Measurements from ENCODE around the gene RANBP3L. TPM values are rescaled to one million over a fixed set of nuclear protein-coding genes. Genes with fewer than 3 reads are reported as not detected.
"Not testable (repeated sequence)": the region's sequence is repeated elsewhere in the genome, so short reads cannot be mapped to it uniquely, and the experiment has no call there.

Gene RANBP3L
- total RNA-seq (2022) (0.20 TPM in 1 of 2 replicates, not detected in the other), Bru-seq, nascent RNA (percentile 10 among the genes with signal in this experiment), BruChase-seq, experiment 1, labeled RNA remaining after a 2-hour chase (percentile 13 among the genes with signal in this experiment), BruChase-seq, experiment 2, labeled RNA remaining after a 6-hour chase (percentile 19 among the genes with signal in this experiment)
- long read RNA-seq, result 0 reads

GRCh38 chr5:36301858-36302603, at the start of gene RANBP3L:
RANBP3L (minus strand) TSS chr5:36301902; CDS start chr5:36301416, 486 bp downstream.
- intact Hi-C loops (cut with micrococcal nuclease; ENCODE audit: unreplicated experiment), result no loop called here
- Histone ChIP-seq H3K27me3 (replicated peaks; ENCODE audit: control insufficient read depth, insufficient read depth, low read length) (no peaks in the 10 kb centered on the region), H3K4me1 (peaks cover 11% of the 10 kb centered on the region; the same call in 1 of the 2 replicates), H3K9me3 (no peaks in the 10 kb centered on the region), H3K4me3 (ENCODE audit: low read depth, low read length) (no peak within 1 kb of the TSS), H3K36me3 (ENCODE audit: control insufficient read depth, insufficient read depth, low read length) (no peaks in the 10 kb centered on the region)
- ChIA-PET POLR2A (interaction anchor here (0.5 kb wide), 2 partner anchors 34 to 59 kb away, joined by 4 to 5 read pairs; no protein-coding TSS in a partner anchor), CTCF (interaction anchor here (2.0 kb wide), 1 partner anchor 223 kb away, joined by 8 read pairs; no protein-coding TSS in a partner anchor)
- Mint-ChIP-seq H3K27me3 (ENCODE audit: insufficient read depth, unreplicated experiment) (no peaks in the 10 kb centered on the region), H3K9me3 (ENCODE audit: unreplicated experiment) (no peaks in the 10 kb centered on the region), H3K27ac (ENCODE audit: unreplicated experiment) (no peak within 1 kb of the TSS), H3K4me1 (ENCODE audit: low read depth, unreplicated experiment) (peaks cover 7% of the 10 kb centered on the region), H3K4me3 (ENCODE audit: unreplicated experiment) (peak within 1 kb of the TSS; percentile 48), H3K36me3 (ENCODE audit: insufficient read depth, unreplicated experiment) (no peaks in the 10 kb centered on the region)
- TF ChIP-seq CTCF (IDR thresholded peaks at IDR 0.05; ENCODE audit: insufficient read depth in 1 of 2, low read depth in 1 of 2, low read length in 1 of 2, severe bottlenecking in 1 of 2, unreplicated experiment in 1 of 2), result no peak
- BruUV-seq (replicated peaks), result no TSS peak
- peak in 1 of 2 experiments; percentile 17 for DNase-seq

GRCh38 chr5:36346896-36347690, 45.4 kb upstream of the RANBP3L start:
- H3K27me3 ChIP-seq (replicated peaks; ENCODE audit: control insufficient read depth, insufficient read depth, low read length), result no peaks in the 10 kb centered on the region
- no peaks in the 10 kb centered on the region for H3K27me3 Mint-ChIP-seq (ENCODE audit: insufficient read depth, unreplicated experiment)
- H3K4me1 ChIP-seq, result no peaks in the 10 kb centered on the region
- no TSS peak for BruUV-seq (replicated peaks)
- peaks cover 12% of the 10 kb centered on the region for H3K9me3 Mint-ChIP-seq (ENCODE audit: unreplicated experiment)
- H3K36me3 Mint-ChIP-seq (ENCODE audit: insufficient read depth, unreplicated experiment), result no peaks in the 10 kb centered on the region
- H3K36me3 ChIP-seq (ENCODE audit: control insufficient read depth, insufficient read depth, low read length), result no peaks in the 10 kb centered on the region
- no peak overlapping the region for H3K27ac Mint-ChIP-seq (ENCODE audit: unreplicated experiment)
- H3K4me3 Mint-ChIP-seq (ENCODE audit: unreplicated experiment), result no peak overlapping the region
- no peak for TF ChIP-seq CTCF (IDR thresholded peaks at IDR 0.05; ENCODE audit: insufficient read depth in 1 of 2, low read depth in 1 of 2, low read length in 1 of 2, severe bottlenecking in 1 of 2, unreplicated experiment in 1 of 2)
- ChIA-PET POLR2A (no interaction called here), CTCF (no interaction called here)
- H3K4me3 ChIP-seq (ENCODE audit: low read depth, low read length), result no peak overlapping the region
- no peaks in the 10 kb centered on the region for H3K9me3 ChIP-seq
- intact Hi-C loops (cut with micrococcal nuclease; ENCODE audit: unreplicated experiment), result no loop called here
- no peak for DNase-seq
- no peaks in the 10 kb centered on the region for H3K4me1 Mint-ChIP-seq (ENCODE audit: low read depth, unreplicated experiment)

GRCh38 chr5:36344899-36345298, 43.2 kb upstream of the RANBP3L start:
- H3K4me3 ChIP-seq (ENCODE audit: low read depth, low read length), result no peak overlapping the region
- H3K36me3 ChIP-seq (ENCODE audit: control insufficient read depth, insufficient read depth, low read length), result no peaks in the 10 kb centered on the region
- H3K4me1 ChIP-seq, result no peaks in the 10 kb centered on the region
- H3K27me3 Mint-ChIP-seq (ENCODE audit: insufficient read depth, unreplicated experiment), result no peaks in the 10 kb centered on the region
- H3K9me3 Mint-ChIP-seq (ENCODE audit: unreplicated experiment), result peaks cover 19% of the 10 kb centered on the region
- no peak overlapping the region for H3K27ac Mint-ChIP-seq (ENCODE audit: unreplicated experiment)
- no TSS peak for BruUV-seq (replicated peaks)
- ChIA-PET POLR2A (no interaction called here), CTCF (no interaction called here)
- peaks cover 6% of the 10 kb centered on the region for H3K4me1 Mint-ChIP-seq (ENCODE audit: low read depth, unreplicated experiment)
- no peaks in the 10 kb centered on the region for H3K36me3 Mint-ChIP-seq (ENCODE audit: insufficient read depth, unreplicated experiment)
- no peak for TF ChIP-seq CTCF (IDR thresholded peaks at IDR 0.05; ENCODE audit: insufficient read depth in 1 of 2, low read depth in 1 of 2, low read length in 1 of 2, severe bottlenecking in 1 of 2, unreplicated experiment in 1 of 2)
- H3K27me3 ChIP-seq (replicated peaks; ENCODE audit: control insufficient read depth, insufficient read depth, low read length), result no peaks in the 10 kb centered on the region
- intact Hi-C loops (cut with micrococcal nuclease; ENCODE audit: unreplicated experiment), result no loop called here
- no peak overlapping the region for H3K4me3 Mint-ChIP-seq (ENCODE audit: unreplicated experiment)
- DNase-seq, result no peak
- H3K9me3 ChIP-seq, result 0 out of 2 replicates have a peak, but pooled peaks cover 6% of the 10 kb centered on the region

DNA sequence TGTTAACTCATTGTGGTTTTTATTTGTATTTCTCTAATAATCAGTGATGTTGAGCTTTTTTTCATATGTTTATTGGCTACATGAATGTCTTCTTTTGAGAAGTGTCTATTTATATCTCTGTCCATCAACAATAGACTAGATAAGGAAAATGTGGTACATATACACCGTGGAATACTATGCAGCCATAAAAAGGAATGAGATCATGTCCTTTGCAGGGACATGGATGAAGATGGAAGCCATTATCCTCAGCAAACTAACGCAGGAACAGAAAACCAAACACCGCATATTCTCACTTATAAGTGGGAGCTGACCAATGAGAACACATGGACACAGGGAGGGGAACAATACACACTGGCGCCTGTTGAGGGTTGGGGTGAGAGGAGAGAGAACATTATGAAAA, 40.0 kb upstream of the RANBP3L start:
- H3K36me3 Mint-ChIP-seq (ENCODE audit: insufficient read depth, unreplicated experiment); DNase-seq; H3K4me1 Mint-ChIP-seq (ENCODE audit: low read depth, unreplicated experiment); intact Hi-C loops (cut with micrococcal nuclease; ENCODE audit: unreplicated experiment); CTCF ChIA-PET; POLR2A ChIA-PET; BruUV-seq (replicated peaks); H3K4me1 ChIP-seq; H3K27ac Mint-ChIP-seq (ENCODE audit: unreplicated experiment); H3K4me3 ChIP-seq (ENCODE audit: low read depth, low read length); H3K27me3 ChIP-seq (replicated peaks; ENCODE audit: control insufficient read depth, insufficient read depth, low read length); H3K9me3 ChIP-seq; H3K36me3 ChIP-seq (ENCODE audit: control insufficient read depth, insufficient read depth, low read length); H3K27me3 Mint-ChIP-seq (ENCODE audit: insufficient read depth, unreplicated experiment); H3K4me3 Mint-ChIP-seq (ENCODE audit: unreplicated experiment): not testable (repeated sequence)
- H3K9me3 Mint-ChIP-seq (ENCODE audit: unreplicated experiment), result peaks cover 19% of the 10 kb centered on the region

All from Caco-2 (cell line).